ENCODE results near the gene ADAMTS8. TPM values are rescaled to one million over a fixed set of nuclear protein-coding genes. Genes with fewer than 3 reads are reported as not detected.

ADAMTS8 gene
- polyA plus RNA-seq, 1 of the 3 experiments (the other 2 are of a cell fraction) = not detected

- TF ChIP-seq GABPA (IDR thresholded peaks at IDR 0.05; ENCODE audit: low read depth) = no peak
- TF ChIP-seq CTCF (IDR thresholded peaks at IDR 0.05) = no peak
- no peak for TF ChIP-seq SIN3A (IDR thresholded peaks at IDR 0.05; ENCODE audit: borderline replicate concordance, low read depth, low read length)
- TF ChIP-seq MXI1 (IDR thresholded peaks at IDR 0.05; ENCODE audit: low read depth, low read length) = no peak
- TF ChIP-seq POLR2AphosphoS5 (IDR thresholded peaks at IDR 0.05; ENCODE audit: low read depth, low read length) = no peak
- no peak for TF ChIP-seq RAD21 (IDR thresholded peaks at IDR 0.05; ENCODE audit: low read length)
- TF ChIP-seq RFX5 (IDR thresholded peaks at IDR 0.05; ENCODE audit: low read length) = no peak
These were observed 44.8 kb upstream of the ADAMTS8 start (continued) for GRCh38 chr11:130473056-130473794.

GRCh38 chr11:130472434-130472961 is 44.1 kb upstream of the ADAMTS8 start:
- TF ChIP-seq MXI1 (IDR thresholded peaks at IDR 0.05; ENCODE audit: low read depth, low read length) = no peak
- TF ChIP-seq GABPA (IDR thresholded peaks at IDR 0.05; ENCODE audit: low read depth) = no peak
- TF ChIP-seq ELF1 (IDR thresholded peaks at IDR 0.05) = no peak
- TF ChIP-seq TEAD4 (IDR thresholded peaks at IDR 0.05; ENCODE audit: borderline replicate concordance, insufficient read depth) = no peak
- TF ChIP-seq TAF1 (IDR thresholded peaks at IDR 0.05; ENCODE audit: borderline replicate concordance, low read depth, low read length) = no peak
- no peak for TF ChIP-seq PBX3 (IDR thresholded peaks at IDR 0.05)
- TF ChIP-seq SMC3 (IDR thresholded peaks at IDR 0.05; ENCODE audit: low read depth, low read length) = no peak
- TF ChIP-seq RAD21 (IDR thresholded peaks at IDR 0.05; ENCODE audit: low read length) = no peak
- no peak for TF ChIP-seq USF1 (IDR thresholded peaks at IDR 0.05; ENCODE audit: borderline replicate concordance, low read depth)
- WGBS (ENCODE audit: low lambda C conversion rate) = 90% methylated on average over 7 of the region's 7 CpGs

More at GRCh38 chr11:130472434-130472961, 44.1 kb upstream of the ADAMTS8 start:
- no peaks in the 10 kb centered on the region for H3K36me3 ChIP-seq (replicated peaks in 1 of 2; ENCODE audit: control insufficient read depth in 1 of 2, insufficient read depth in 2 of 2, low read length in 1 of 2)
- no peak overlapping the region for H2AFZ ChIP-seq (ENCODE audit: low read depth)
- no peaks in the 10 kb centered on the region for H3K9me2 ChIP-seq
- DNase-seq = no peak
- H3K9me3 ChIP-seq = no peaks in the 10 kb centered on the region
- ChIA-PET CTCF (interaction anchor here (0.6 to 1.4 kb wide), 2 partner anchors 71 to 390 kb away, joined by 3 to 4 read pairs; no protein-coding TSS in a partner anchor), POLR2A (no interaction called here)
- no peak overlapping the region for H3K27ac ChIP-seq (ENCODE audit: low read depth in 2 of 2, low read length in 1 of 2)
- no peak overlapping the region for H3K4me2 ChIP-seq
- H3K9ac ChIP-seq = no peak overlapping the region
- no peaks in the 10 kb centered on the region for H3K79me2 ChIP-seq (ENCODE audit: insufficient read depth)
- no peaks in the 10 kb centered on the region for H3K4me1 ChIP-seq (ENCODE audit: control insufficient read depth in 1 of 2, insufficient read depth in 2 of 2, low read depth in 1 of 2, low read length in 1 of 2)
- H3K4me3 ChIP-seq (ENCODE audit: low read depth in 2 of 2, low read length in 1 of 2) = no peak overlapping the region
- peaks cover 6% of the 10 kb centered on the region for H3F3A ChIP-seq (replicated peaks; ENCODE audit: insufficient read depth)
- H3K27me3 ChIP-seq (ENCODE audit: insufficient read depth) = no peaks in the 10 kb centered on the region
- H4K20me1 ChIP-seq (ENCODE audit: insufficient read depth) = no peaks in the 10 kb centered on the region
